ENCODE measurements around the gene MTOR.

MTOR gene

DNA sequence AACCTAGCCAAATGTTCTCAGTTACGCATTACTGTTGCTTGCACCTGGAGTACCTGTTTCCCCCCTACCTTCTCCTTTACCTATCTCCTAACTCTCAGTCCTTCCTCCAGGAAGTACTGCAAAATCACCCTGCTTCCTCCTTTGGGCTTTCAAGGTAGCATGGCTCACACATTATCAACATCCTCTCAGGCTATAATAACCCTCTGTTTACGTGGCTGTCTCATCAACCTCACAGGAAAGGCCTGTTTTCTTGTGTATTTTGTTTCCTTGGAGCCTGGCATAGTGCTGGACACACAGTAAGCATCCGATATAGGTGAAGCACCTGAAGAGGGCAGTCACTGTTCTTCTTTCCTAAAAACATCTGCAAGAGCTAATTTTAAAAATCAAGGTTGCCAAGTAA, 105.9 kb downstream of the MTOR start:
- Histone ChIP-seq H3K4me3 (no peak overlapping the region), H3K4me2 (no peak overlapping the region), H3K27me3 (no peaks in the 10 kb centered on the region), H4K20me1 (peaks cover 0 to 24% (median 0%) of the 10 kb centered on the region in 11 experiments; a peak in 5 of 22 replicates), H3K9me3 (replicated peaks in 1 of 11) (no peaks in the 10 kb centered on the region), H3K9ac (no peak overlapping the region), H3K36me3 (peaks cover 75 to 99% (median 79%) of the 10 kb centered on the region in 11 experiments), H3K27ac (no peak overlapping the region), H3K4me1 (peaks cover 0 to 31% (median 11%) of the 10 kb centered on the region in 10 experiments; a peak in 11 of 20 replicates)
- no peak for TF ChIP-seq Cebpa-rat (IDR thresholded peaks at IDR 0.05)

DNA sequence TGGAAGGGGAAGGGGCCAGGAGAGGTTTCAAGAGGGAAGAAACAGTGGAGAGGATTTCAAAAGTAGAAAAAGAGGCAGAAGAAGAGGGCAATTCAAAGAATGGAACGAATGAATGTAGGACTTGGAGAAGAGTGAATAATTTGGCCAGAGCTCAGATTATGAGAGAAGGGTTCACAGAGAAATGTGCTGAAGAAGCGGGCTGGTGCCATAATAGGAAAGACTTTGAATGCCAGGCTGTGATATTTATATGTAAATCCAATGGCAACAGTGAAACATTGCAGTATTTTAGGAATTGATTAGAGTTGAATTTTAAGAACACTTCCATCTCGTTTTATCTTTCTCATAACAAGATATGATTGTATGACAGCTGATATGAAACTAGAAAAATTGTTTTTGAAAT, 109.2 kb downstream of the MTOR start:
- no peaks in the 10 kb centered on the region for H3K9me3 ChIP-seq (replicated peaks in 1 of 11)
- peaks cover 0 to 15% (median 9%) of the 10 kb centered on the region in 10 experiments; a peak in 11 of 20 replicates for H3K4me1 ChIP-seq
- H4K20me1 ChIP-seq, result peaks cover 0 to 17% (median 0%) of the 10 kb centered on the region in 11 experiments; a peak in 3 of 22 replicates
- peaks cover 91 to 100% (median 96%) of the 10 kb centered on the region in 11 experiments for H3K36me3 ChIP-seq
- H3K4me2 ChIP-seq, result no peak overlapping the region
- H3K9ac ChIP-seq, result no peak overlapping the region
- no peak overlapping the region for H3K4me3 ChIP-seq
- H3K27me3 ChIP-seq, result no peaks in the 10 kb centered on the region
- no peak for TF ChIP-seq Cebpa-rat (IDR thresholded peaks at IDR 0.05)
- no peak overlapping the region for H3K27ac ChIP-seq

DNA sequence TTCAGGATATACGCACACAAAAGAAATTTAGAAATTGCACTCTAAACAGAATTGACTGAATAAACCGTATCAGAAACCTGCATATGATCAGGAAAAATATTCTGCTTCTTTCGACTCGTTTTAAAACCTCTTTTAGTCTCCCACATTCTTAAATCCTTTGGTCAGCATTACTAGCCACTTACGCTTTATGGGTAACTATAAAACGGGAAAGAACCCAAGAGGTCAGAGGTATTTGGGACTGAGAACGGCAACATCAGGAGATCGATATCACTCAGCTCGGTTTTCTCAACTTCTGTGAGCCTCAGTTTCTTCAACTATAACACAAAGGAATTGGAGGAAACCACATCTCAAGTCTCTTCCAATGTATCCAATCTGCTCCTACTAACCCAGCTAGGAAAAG, 109.6 kb downstream of the MTOR start:
- Histone ChIP-seq H3K36me3 (peaks cover 96 to 100% (median 99%) of the 10 kb centered on the region in 11 experiments), H3K9ac (no peak overlapping the region), H3K27ac (no peak overlapping the region), H3K27me3 (no peaks in the 10 kb centered on the region), H3K4me2 (no peak overlapping the region), H3K9me3 (replicated peaks in 1 of 11) (no peaks in the 10 kb centered on the region), H3K4me3 (no peak overlapping the region), H3K4me1 (peaks cover 0 to 11% (median 5%) of the 10 kb centered on the region in 10 experiments; a peak in 10 of 20 replicates), H4K20me1 (peaks cover 0 to 13% (median 0%) of the 10 kb centered on the region in 11 experiments; a peak in 3 of 22 replicates)
- no peak for TF ChIP-seq Cebpa-rat (IDR thresholded peaks at IDR 0.05)

DNA sequence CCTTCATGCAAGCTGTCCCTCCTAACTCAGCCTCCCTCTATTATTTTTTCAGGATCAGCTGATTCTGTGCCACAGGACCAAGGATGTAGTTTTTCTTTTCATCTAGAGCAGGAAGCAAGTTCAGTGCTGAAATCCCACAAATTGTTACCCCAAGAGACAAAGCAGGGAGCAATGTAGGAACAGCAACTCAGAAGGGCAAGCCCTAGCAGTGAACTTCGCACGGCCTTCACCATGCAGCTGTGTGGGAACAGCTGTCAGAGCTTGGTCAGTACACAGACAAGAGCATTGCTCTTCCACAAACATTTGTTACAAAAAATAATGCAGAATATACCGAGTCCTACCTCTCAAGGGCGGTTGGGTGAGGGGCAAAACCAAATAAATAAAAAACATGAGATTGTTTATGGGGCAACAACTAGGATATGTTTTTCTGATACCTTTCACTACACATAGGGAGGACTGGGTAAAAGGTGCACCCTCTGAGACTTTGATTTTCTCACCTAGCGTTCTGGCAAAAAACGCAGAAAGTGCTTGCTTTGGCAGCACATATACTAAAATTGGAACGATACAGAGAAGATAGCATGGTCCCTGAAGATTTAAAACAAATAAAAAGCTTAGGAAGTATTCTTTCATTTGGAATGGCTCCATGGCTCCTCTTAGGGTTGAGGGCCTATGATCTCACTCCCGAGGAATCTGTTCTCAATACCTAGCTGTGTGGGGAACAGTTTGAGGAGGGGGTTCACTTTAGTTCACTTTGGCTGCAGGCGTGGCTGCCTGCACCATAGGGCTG, 110.3 kb downstream of the MTOR start:
- H3K4me2 ChIP-seq, result no peak overlapping the region
- TF ChIP-seq Cebpa-rat (IDR thresholded peaks at IDR 0.05), result no peak
- H3K4me3 ChIP-seq, result no peak overlapping the region
- H3K36me3 ChIP-seq, result peaks cover 96 to 100% (median 99%) of the 10 kb centered on the region in 11 experiments
- H4K20me1 ChIP-seq, result peaks cover 0 to 6% (median 0%) of the 10 kb centered on the region in 11 experiments; a peak in 2 of 22 replicates
- H3K27me3 ChIP-seq, result no peaks in the 10 kb centered on the region
- H3K27ac ChIP-seq, result no peak overlapping the region
- H3K9me3 ChIP-seq (replicated peaks in 1 of 11), result no peaks in the 10 kb centered on the region
- H3K4me1 ChIP-seq, result peaks cover 0 to 5% (median 0%) of the 10 kb centered on the region in 10 experiments; a peak in 4 of 20 replicates
- H3K9ac ChIP-seq, result no peak overlapping the region

DNA sequence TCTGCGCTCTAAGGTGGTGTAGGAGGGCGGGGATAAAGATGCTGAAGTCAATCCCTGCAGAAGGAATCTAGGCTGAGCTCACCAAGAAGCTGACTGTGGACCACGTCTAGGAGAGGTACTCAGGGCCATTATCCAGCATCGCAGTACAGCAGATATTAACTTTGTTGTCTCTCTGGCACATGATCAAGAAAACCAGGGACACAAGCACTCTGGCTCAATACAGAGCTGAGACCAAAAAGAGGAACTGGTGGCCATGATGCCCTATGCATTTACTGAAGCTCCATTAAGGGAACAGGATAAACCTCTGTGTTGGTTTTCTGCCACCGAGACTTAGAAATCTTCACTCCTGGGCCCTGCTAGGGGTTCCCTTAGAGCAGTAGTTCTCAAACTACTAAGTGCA, 111.2 kb downstream of the MTOR start:
- Histone ChIP-seq H3K4me3 (no peak overlapping the region), H3K36me3 (peaks cover 96 to 100% (median 99%) of the 10 kb centered on the region in 11 experiments), H3K27me3 (no peaks in the 10 kb centered on the region), H3K4me1 (no peaks in the 10 kb centered on the region), H3K27ac (no peak overlapping the region), H4K20me1 (peaks cover 0 to 6% (median 0%) of the 10 kb centered on the region in 11 experiments; a peak in 2 of 22 replicates), H3K9ac (no peak overlapping the region), H3K4me2 (no peak overlapping the region), H3K9me3 (replicated peaks in 1 of 11) (no peaks in the 10 kb centered on the region)
- TF ChIP-seq Cebpa-rat (IDR thresholded peaks at IDR 0.05), result no peak

DNA sequence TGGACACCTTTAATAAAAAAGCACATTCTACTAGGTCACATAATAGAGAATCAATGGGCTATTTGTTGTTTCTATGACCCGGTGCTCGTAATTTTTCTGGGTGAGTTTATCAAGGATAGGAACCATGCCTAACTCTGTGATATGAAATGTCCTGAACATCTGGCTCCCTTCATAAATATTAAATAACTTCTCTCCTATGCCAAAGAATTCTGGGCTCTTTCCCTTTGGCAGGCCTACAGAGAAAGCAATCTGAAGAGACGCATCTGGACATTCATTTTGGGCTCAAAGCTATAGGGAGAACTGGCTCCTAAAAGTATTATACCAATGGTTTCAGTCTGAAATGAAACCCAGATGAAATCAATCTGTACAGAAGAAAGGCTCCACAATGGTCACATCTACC, 112.0 kb downstream of the MTOR start:
- Histone ChIP-seq H3K27ac (no peak overlapping the region), H3K36me3 (peaks cover 96 to 100% (median 99%) of the 10 kb centered on the region in 11 experiments), H3K9me3 (replicated peaks in 1 of 11) (no peaks in the 10 kb centered on the region), H3K9ac (no peak overlapping the region), H3K4me2 (no peak overlapping the region), H3K4me1 (no peaks in the 10 kb centered on the region), H3K27me3 (no peaks in the 10 kb centered on the region), H4K20me1 (peaks cover 0 to 6% (median 0%) of the 10 kb centered on the region in 11 experiments; a peak in 2 of 22 replicates), H3K4me3 (no peak overlapping the region)
- TF ChIP-seq Cebpa-rat (IDR thresholded peaks at IDR 0.05), result no peak

DNA sequence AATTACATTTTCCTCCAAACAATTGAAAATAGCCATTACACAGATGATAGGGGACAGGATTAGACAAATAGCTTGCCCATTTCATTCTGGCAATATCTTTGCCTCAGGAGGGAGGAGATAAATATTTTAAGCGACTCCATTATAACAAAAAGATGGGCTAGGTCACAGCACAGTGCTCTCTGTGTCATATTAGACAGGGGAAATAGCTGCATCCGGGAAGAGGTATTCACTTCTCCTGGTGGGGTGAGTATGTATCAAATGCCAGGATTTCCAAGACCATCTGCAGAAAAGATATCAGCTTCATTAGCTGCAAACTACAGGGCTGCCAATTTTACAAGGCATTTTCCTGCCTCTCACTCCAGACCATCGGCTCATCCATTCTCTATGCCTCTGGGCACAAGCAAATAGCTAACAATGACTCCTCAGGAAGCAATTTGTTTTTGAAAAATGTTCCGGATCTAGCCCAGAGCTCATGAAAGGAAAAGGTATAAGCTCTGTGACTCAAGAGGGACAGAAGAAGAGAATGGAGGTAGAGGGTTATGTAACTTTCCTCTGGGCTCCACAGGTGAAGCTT, 115.1 kb downstream of the MTOR start:
- peaks cover 0 to 6% (median 0%) of the 10 kb centered on the region in 11 experiments; a peak in 1 of 22 replicates for H4K20me1 ChIP-seq
- no peaks in the 10 kb centered on the region for H3K27me3 ChIP-seq
- H3K4me3 ChIP-seq, result no peak overlapping the region
- H3K27ac ChIP-seq, result no peak overlapping the region
- no peaks in the 10 kb centered on the region for H3K4me1 ChIP-seq
- no peak overlapping the region for H3K4me2 ChIP-seq
- TF ChIP-seq Cebpa-rat (IDR thresholded peaks at IDR 0.05), result no peak
- H3K36me3 ChIP-seq, result peaks cover 97 to 100% (median 99%) of the 10 kb centered on the region in 11 experiments
- H3K9me3 ChIP-seq (replicated peaks in 1 of 11), result no peaks in the 10 kb centered on the region
- no peak overlapping the region for H3K9ac ChIP-seq

DNA sequence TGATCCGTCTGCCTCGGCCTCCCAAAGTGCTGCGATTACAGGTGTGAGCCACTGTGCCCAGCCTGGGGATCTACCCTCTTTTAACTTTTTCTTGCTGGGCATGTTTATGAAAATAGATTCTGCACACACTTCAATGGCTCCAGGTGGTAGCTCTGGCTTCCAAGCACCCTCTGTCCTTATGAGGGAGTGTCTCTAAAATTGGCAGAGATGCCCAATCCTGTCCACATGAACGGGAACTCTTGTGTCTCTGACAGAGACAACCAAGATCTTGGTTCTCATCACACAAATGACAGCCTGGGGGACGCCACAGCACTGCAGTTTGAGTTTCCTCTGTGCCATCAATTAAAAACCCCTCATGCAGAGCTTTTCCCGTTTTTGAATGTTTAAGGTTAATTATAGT, 116.6 kb downstream of the MTOR start:
- Histone ChIP-seq H3K9ac (no peak overlapping the region), H3K27me3 (no peaks in the 10 kb centered on the region), H3K27ac (no peak overlapping the region), H3K9me3 (replicated peaks in 1 of 11) (no peaks in the 10 kb centered on the region), H3K4me2 (no peak overlapping the region), H3K4me1 (no peaks in the 10 kb centered on the region), H3K4me3 (no peak overlapping the region), H4K20me1 (no peaks in the 10 kb centered on the region), H3K36me3 (peaks cover 81 to 98% (median 95%) of the 10 kb centered on the region in 11 experiments)
- TF ChIP-seq Cebpa-rat (IDR thresholded peaks at IDR 0.05), result no peak

DNA sequence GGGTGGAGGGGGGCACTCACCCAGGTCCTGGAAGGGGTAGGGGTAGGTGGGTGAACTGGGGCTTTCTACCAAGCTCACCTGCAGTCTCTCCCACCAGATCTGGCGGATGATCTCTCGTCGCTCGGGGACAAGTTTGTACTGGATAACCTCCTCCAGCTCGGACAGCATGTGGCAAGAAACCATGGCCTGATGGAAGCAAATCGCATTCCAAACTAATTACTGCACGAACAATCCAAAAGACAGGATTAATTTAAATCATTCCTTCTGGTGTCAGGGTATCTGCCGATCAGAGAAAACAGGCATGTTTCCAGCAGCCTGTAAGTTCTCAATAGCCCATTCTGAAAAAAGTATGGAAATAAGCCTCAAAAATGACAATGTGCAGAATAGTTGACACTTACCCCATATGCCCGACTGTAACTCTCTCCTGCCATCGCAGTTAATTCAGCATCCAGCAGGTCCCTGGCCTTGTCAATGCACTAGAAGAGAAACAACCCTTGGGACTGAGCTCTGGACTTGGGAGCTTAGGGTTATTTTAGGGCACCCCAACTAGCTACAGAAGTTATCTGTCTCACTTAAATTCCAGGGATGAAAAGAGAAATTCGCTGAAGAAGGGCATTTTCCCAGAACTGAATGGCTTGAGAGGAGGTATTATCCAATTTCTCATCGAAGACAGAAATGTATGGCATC, 117.6 kb downstream of the MTOR start:
- H3K4me1 ChIP-seq, result no peaks in the 10 kb centered on the region
- peaks cover 81 to 97% (median 94%) of the 10 kb centered on the region in 11 experiments for H3K36me3 ChIP-seq
- H3K27me3 ChIP-seq, result no peaks in the 10 kb centered on the region
- no peak overlapping the region for H3K27ac ChIP-seq
- no peaks in the 10 kb centered on the region for H4K20me1 ChIP-seq
- no peak overlapping the region for H3K4me3 ChIP-seq
- no peak for TF ChIP-seq Cebpa-rat (IDR thresholded peaks at IDR 0.05)
- no peak overlapping the region for H3K4me2 ChIP-seq
- H3K9ac ChIP-seq, result no peak overlapping the region
- no peaks in the 10 kb centered on the region for H3K9me3 ChIP-seq (replicated peaks in 1 of 11)

Measured in BLaER1 treated with 17β-estradiol and CSF1 and Interleukin-3, amounts not matched to agents 10 nM and 100 nM (cell line).